Astrocyte (in vitro differentiated cells and primary cell): ENCODE measurements around the gene ZNF48. TPM values are rescaled to one million over a fixed set of nuclear protein-coding genes. Genes with fewer than 3 reads are reported as not detected.
A peak's percentile ranks its signal among the peaks of the same experiment; 100 is the strongest.

Source experiments
- DNase-seq: peaks from one replicate; pipeline ENCODE4 v3.0.0-alpha.2; 2010; ENCODE audit warnings: low read depth
- FAIRE-seq: peaks from 2 replicates; lab custom pipeline; 2011; peaks lifted over from hg19 to GRCh38; lab: Jason Lieb, UNC
- H2AFZ ChIP-seq: 2 replicates; pipeline ENCODE4 v1.6.0; 2012; ENCODE audit warnings: low read depth, low read length, inconsistent platforms
- H3K27ac ChIP-seq: 2 replicates; pipeline ENCODE4 v1.5.1; 2011; ENCODE audit warnings: low read depth, low read length, inconsistent platforms
- H3K27me3 ChIP-seq: 2 replicates; pipeline ENCODE4 v1.6.0; 2011; ENCODE audit warnings: low read length, inconsistent platforms; ENCODE audit not compliant: insufficient read depth
- H3K36me3 ChIP-seq: 2 replicates; pipeline ENCODE4 v1.5.1; 2011; ENCODE audit warnings: low read length, inconsistent platforms; ENCODE audit not compliant: insufficient read depth
- H3K4me1 ChIP-seq: 2 replicates; pipeline ENCODE4 v1.5.1; 2011; ENCODE audit warnings: low read length, inconsistent platforms; ENCODE audit not compliant: insufficient read depth
- H3K4me2 ChIP-seq: 2 replicates; pipeline ENCODE4 v1.6.0; 2012; ENCODE audit warnings: low read length, inconsistent platforms
- H3K4me3 ChIP-seq: 2 replicates; pipeline ENCODE4 v1.5.1; 2011; ENCODE audit warnings: low read depth, mild to moderate bottlenecking, low read length, inconsistent platforms; ENCODE audit not compliant: insufficient read depth
- H3K79me2 ChIP-seq: 2 replicates; pipeline ENCODE4 v1.6.0; 2012; ENCODE audit warnings: mild to moderate bottlenecking, low read length, inconsistent platforms; ENCODE audit not compliant: insufficient read depth
- H3K9ac ChIP-seq: 2 replicates; pipeline ENCODE4 v1.6.0; 2012; ENCODE audit warnings: mild to moderate bottlenecking, low read length, inconsistent platforms
- H3K9me3 ChIP-seq: 2 replicates; pipeline ENCODE4 v1.5.1; 2012; ENCODE audit warnings: low read depth, mild to moderate bottlenecking, low read length, inconsistent platforms; ENCODE audit not compliant: insufficient read depth
- H4K20me1 ChIP-seq: 2 replicates; pipeline ENCODE4 v1.6.0; 2012; ENCODE audit warnings: low read length, inconsistent platforms; ENCODE audit not compliant: insufficient read depth
- H3K27ac Mint-ChIP-seq: one replicate; pipeline ENCODE4 v1.8.0; 2021; ENCODE audit warnings: mild to moderate bottlenecking, mixed read lengths; ENCODE audit not compliant: unreplicated experiment
- H3K27me3 Mint-ChIP-seq: one replicate; pipeline ENCODE4 v1.8.0; 2021; ENCODE audit warnings: low read depth, mixed read lengths; ENCODE audit not compliant: unreplicated experiment
- H3K36me3 Mint-ChIP-seq: one replicate; pipeline ENCODE4 v1.8.0; 2021; ENCODE audit warnings: low read depth, mixed read lengths; ENCODE audit not compliant: unreplicated experiment
- H3K4me1 Mint-ChIP-seq: one replicate; pipeline ENCODE4 v1.8.0; 2021; ENCODE audit warnings: low read depth, mixed read lengths; ENCODE audit not compliant: unreplicated experiment
- H3K4me3 Mint-ChIP-seq: one replicate; pipeline ENCODE4 v1.8.0; 2021; ENCODE audit warnings: mild to moderate bottlenecking, moderate library complexity, mixed read lengths; ENCODE audit not compliant: unreplicated experiment
- H3K9me3 Mint-ChIP-seq: one replicate; pipeline ENCODE4 v1.8.0; 2021; ENCODE audit warnings: mild to moderate bottlenecking, mixed read lengths; ENCODE audit not compliant: unreplicated experiment
- CTCF ChIP-seq: IDR thresholded peaks from 2 replicates; pipeline ENCODE4 v1.5.1; 2011; ENCODE audit warnings: low read depth, mild to moderate bottlenecking, inconsistent platforms, low read length, moderate library complexity; ENCODE audit not compliant: insufficient read depth
- EZH2 ChIP-seq: IDR thresholded peaks from 2 replicates; pipeline ENCODE4 v1.6.1; 2012; ENCODE audit warnings: mild to moderate bottlenecking, low read length, inconsistent platforms; ENCODE audit not compliant: insufficient read depth
- total RNA-seq: library from RNA; stranded (reverse); gene quantifications from 2 replicates; pipeline ENCODE4 v1.2.1, GENCODE V29; 2021

Gene ZNF48
- total RNA-seq, 1 donor from 2014 or later: 19.5 TPM

GRCh38 chr16:30368122-30368791 is 27.0 kb upstream of the ZNF48 start:
- Histone ChIP-seq H3K9ac (peak overlapping the region; percentile 85), H3K4me2 (peak overlapping the region; percentile 99), H3K27ac (peak overlapping the region; percentile 41), H3K4me1 (peaks cover 20% of the 10 kb centered on the region), H3K36me3 (peaks cover 7% of the 10 kb centered on the region), H2AFZ (no peak overlapping the region), H3K9me3 (no peaks in the 10 kb centered on the region), H3K27me3 (no peaks in the 10 kb centered on the region), H3K4me3 (peak overlapping the region; percentile 76), H4K20me1 (peaks cover 62% of the 10 kb centered on the region), H3K79me2 (peaks cover 67% of the 10 kb centered on the region)
- H3K27ac Mint-ChIP-seq: peak overlapping the region; percentile 89
- H3K4me3 Mint-ChIP-seq: peak overlapping the region; percentile 88
- DNase-seq (no peak), FAIRE-seq (no peak)
- TF ChIP-seq EZH2: no peak
- TF ChIP-seq CTCF: no peak
- H3K36me3 Mint-ChIP-seq: peaks cover 9% of the 10 kb centered on the region
- H3K9me3 Mint-ChIP-seq: no peaks in the 10 kb centered on the region
- peaks cover 26% of the 10 kb centered on the region for H3K4me1 Mint-ChIP-seq
- H3K27me3 Mint-ChIP-seq: no peaks in the 10 kb centered on the region

- no peak for FAIRE-seq
- peaks cover 3% of the 10 kb centered on the region for H3K36me3 ChIP-seq
- Mint-ChIP-seq H3K27ac (peak overlapping the region; percentile 89), H3K27me3 (no peaks in the 10 kb centered on the region), H3K9me3 (no peaks in the 10 kb centered on the region), H3K4me3 (peak overlapping the region; percentile 88), H3K4me1 (peaks cover 26% of the 10 kb centered on the region), H3K36me3 (peaks cover 9% of the 10 kb centered on the region)
- peak overlapping the region; percentile 99 for H3K4me2 ChIP-seq
- H4K20me1 ChIP-seq: peaks cover 57% of the 10 kb centered on the region
- H3K27me3 ChIP-seq: no peaks in the 10 kb centered on the region
- H3K4me3 ChIP-seq: peak overlapping the region; percentile 76
- H2AFZ ChIP-seq: no peak overlapping the region
- H3K9me3 ChIP-seq: no peaks in the 10 kb centered on the region
- H3K4me1 ChIP-seq: peaks cover 20% of the 10 kb centered on the region
- H3K27ac ChIP-seq: peak overlapping the region; percentile 41
- DNase-seq: no peak
- peaks cover 63% of the 10 kb centered on the region for H3K79me2 ChIP-seq
- peak overlapping the region; percentile 85 for H3K9ac ChIP-seq
- TF ChIP-seq EZH2: no peak
- no peak for TF ChIP-seq CTCF
Measured at GRCh38 chr16:30368792-30369090, 26.5 kb upstream of the ZNF48 start.
